HG02571 (cell line): Measurements from ENCODE around the gene MRPL50.

Experiments used
- ATAC-seq: cut with Tn5 transposase; IDR thresholded peaks from one replicate; pipeline ENCODE4 v1.9.1; 2021; ENCODE audit warnings: mild to moderate bottlenecking, moderate library complexity; ENCODE audit not compliant: unreplicated experiment

MRPL50 gene

GRCh38 chr9:101342595-101342994 lies 55.8 kb downstream of the MRPL50 start:
- no peak for ATAC-seq

- ATAC-seq = no peak
These were observed 56.5 kb downstream of the MRPL50 start for GRCh38 chr9:101341958-101342357.
